ENCODE data around the gene AUTS2. TPM values are rescaled to one million over a fixed set of nuclear protein-coding genes. Genes with fewer than 3 reads are reported as not detected.

AUTS2 gene
- total and polyA plus RNA-seq, 2 experiments from 2014 or later, result 3.0 to 4.4 TPM

DNA sequence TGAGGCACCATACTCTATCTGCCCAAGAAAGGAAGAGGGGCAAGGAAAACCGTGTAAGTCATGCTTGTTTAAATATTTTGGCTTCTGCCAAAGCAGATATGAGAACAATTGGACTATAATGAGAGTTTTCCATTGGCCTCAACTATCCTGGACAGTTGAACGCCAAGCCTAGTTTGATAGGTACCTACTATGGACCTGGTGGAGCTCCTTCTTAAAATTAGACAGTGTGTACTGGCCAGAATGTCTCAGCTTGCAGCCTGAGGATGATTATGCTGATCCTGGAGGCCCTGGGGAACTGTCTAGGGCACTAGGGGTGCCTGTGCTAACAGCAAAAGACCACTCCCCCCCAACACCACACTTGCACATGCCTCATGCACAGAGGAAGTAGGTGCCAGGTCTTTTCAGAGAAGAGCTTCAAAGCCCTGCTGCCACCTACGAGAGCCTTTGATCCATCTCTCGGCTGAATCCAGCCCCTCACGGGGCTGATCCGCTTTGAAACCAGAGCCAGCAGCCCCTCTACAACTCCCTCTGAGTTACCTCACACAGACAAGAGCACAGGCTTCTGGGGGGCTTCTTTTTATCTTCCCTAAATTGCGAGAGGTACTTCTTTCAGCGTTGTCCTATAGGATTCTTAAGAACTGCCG lies 1059.8 kb downstream of the AUTS2 start:
- H2AFZ ChIP-seq, result no peak overlapping the region
- no peaks in the 10 kb centered on the region for H3K4me1 ChIP-seq (ENCODE audit: insufficient read depth)
- H3K9me2 ChIP-seq (ENCODE audit: insufficient read depth), result no peaks in the 10 kb centered on the region
- WGBS, 2 experiments (ENCODE audit: low coverage in 1 of 2, low lambda C conversion rate in 2 of 2, missing lambda C conversion rate in 2 of 2), result 80 to 81% methylated on average over 9 of the region's 9 CpGs
- TF ChIP-seq EZH2phosphoT487 (IDR thresholded peaks at IDR 0.05; ENCODE audit: insufficient read depth, low read depth), result no peak
- no peak for TF ChIP-seq EZH2 (IDR thresholded peaks at IDR 0.05; ENCODE audit: insufficient read depth, poor library complexity, severe bottlenecking)
- H3K36me3 ChIP-seq (ENCODE audit: low read depth), result no peaks in the 10 kb centered on the region
- no peaks in the 10 kb centered on the region for H3K27me3 ChIP-seq (replicated peaks; ENCODE audit: insufficient read depth)
- no peaks in the 10 kb centered on the region for H3F3A ChIP-seq (ENCODE audit: insufficient read depth)
- H4K20me1 ChIP-seq (ENCODE audit: insufficient read depth), result no peaks in the 10 kb centered on the region
- H3K79me2 ChIP-seq (ENCODE audit: insufficient read depth), result no peaks in the 10 kb centered on the region
- no peak overlapping the region for H3K9ac ChIP-seq
- no peak for DNase-seq
- in situ Hi-C loops (cut with MboI), result no loop called here
- H3K4me3 ChIP-seq, result no peak overlapping the region
- no peak overlapping the region for H3K27ac ChIP-seq
- H3K4me2 ChIP-seq (ENCODE audit: unreplicated experiment), result no peak overlapping the region
- H3K9me3 ChIP-seq (ENCODE audit: low read depth), result no peaks in the 10 kb centered on the region

DNA sequence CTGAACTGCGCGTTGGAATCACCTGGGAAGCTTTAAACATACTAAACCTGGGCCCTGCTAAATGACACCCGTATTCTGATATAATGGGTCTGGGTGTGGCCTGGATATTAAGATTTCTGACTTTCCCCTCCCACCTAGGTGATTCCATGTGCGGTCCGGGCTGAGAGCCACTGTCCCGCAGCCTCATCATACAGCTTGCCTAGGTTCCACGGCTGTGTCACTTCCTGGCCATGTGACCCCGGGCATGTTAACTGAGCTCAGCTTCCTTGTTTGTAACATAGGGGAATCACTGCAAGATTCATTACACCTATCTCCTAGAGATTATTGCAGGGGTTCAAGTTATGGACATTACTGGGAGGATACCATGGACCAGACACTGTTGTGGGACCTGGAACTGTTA lies 1061.0 kb downstream of the AUTS2 start:
- Histone ChIP-seq H3K79me2 (ENCODE audit: insufficient read depth) (no peaks in the 10 kb centered on the region), H3K4me2 (ENCODE audit: unreplicated experiment) (no peak overlapping the region), H3K9ac (no peak overlapping the region), H3K9me2 (ENCODE audit: insufficient read depth) (no peaks in the 10 kb centered on the region), H4K20me1 (ENCODE audit: insufficient read depth) (no peaks in the 10 kb centered on the region), H3K27ac (no peak overlapping the region), H3K36me3 (ENCODE audit: low read depth) (no peaks in the 10 kb centered on the region), H3K27me3 (replicated peaks; ENCODE audit: insufficient read depth) (no peaks in the 10 kb centered on the region), H2AFZ (no peak overlapping the region), H3K4me3 (no peak overlapping the region), H3F3A (ENCODE audit: insufficient read depth) (no peaks in the 10 kb centered on the region), H3K9me3 (ENCODE audit: low read depth) (no peaks in the 10 kb centered on the region), H3K4me1 (ENCODE audit: insufficient read depth) (no peaks in the 10 kb centered on the region)
- DNase-seq, result no peak
- WGBS, 2 experiments (ENCODE audit: low coverage in 1 of 2, low lambda C conversion rate in 2 of 2, missing lambda C conversion rate in 2 of 2), result 93 to 98% methylated on average over 8 of the region's 8 CpGs
- in situ Hi-C loops (cut with MboI), result no loop called here
- TF ChIP-seq EZH2phosphoT487 (IDR thresholded peaks at IDR 0.05; ENCODE audit: insufficient read depth, low read depth) (no peak), EZH2 (IDR thresholded peaks at IDR 0.05; ENCODE audit: insufficient read depth, poor library complexity, severe bottlenecking) (no peak)

DNA sequence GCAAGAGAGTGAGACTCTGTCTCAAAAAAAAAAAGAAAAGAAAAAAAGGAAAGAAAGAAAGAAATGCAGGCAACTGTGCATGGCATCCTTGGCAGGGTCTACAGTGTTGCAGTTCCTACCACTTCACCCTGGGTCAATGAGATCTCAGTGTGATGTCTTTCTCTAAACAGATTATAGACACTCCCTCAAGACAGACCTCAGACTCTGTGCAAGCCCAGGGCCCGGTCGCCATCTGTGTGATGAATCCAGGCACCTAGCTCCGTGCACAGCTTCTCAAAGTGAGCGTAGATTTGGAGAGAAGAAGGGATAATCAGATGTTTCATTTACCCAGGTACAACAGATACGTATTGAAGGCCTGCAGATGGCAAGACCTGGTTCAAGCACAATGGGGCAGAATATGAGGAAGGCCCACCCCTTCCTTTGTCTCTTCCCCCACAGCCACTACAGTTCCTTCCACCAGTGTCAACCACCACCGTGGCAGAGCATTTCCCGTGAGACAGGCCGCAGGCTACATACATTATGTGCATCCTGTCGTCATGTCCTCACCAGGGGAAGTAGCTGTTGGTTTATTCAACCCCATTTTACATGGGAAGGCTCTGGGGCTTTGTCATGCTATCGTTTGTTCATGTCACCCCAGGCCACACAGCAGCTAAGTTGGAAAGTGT lies 1062.0 kb downstream of the AUTS2 start:
- Histone ChIP-seq H3K9ac (no peak overlapping the region), H3F3A (ENCODE audit: insufficient read depth) (no peaks in the 10 kb centered on the region), H3K79me2 (ENCODE audit: insufficient read depth) (no peaks in the 10 kb centered on the region), H3K9me2 (ENCODE audit: insufficient read depth) (no peaks in the 10 kb centered on the region), H3K9me3 (ENCODE audit: low read depth) (no peaks in the 10 kb centered on the region), H3K27me3 (replicated peaks; ENCODE audit: insufficient read depth) (no peaks in the 10 kb centered on the region), H2AFZ (no peak overlapping the region), H3K4me2 (ENCODE audit: unreplicated experiment) (no peak overlapping the region), H3K36me3 (ENCODE audit: low read depth) (no peaks in the 10 kb centered on the region), H3K4me3 (no peak overlapping the region), H4K20me1 (ENCODE audit: insufficient read depth) (no peaks in the 10 kb centered on the region), H3K27ac (no peak overlapping the region), H3K4me1 (ENCODE audit: insufficient read depth) (no peaks in the 10 kb centered on the region)
- in situ Hi-C loops (cut with MboI), result no loop called here
- no peak for TF ChIP-seq EZH2 (IDR thresholded peaks at IDR 0.05; ENCODE audit: insufficient read depth, poor library complexity, severe bottlenecking)
- TF ChIP-seq EZH2phosphoT487 (IDR thresholded peaks at IDR 0.05; ENCODE audit: insufficient read depth, low read depth), result no peak
- DNase-seq, result no peak
- 89 to 90% methylated on average over 10 of the region's 10 CpGs for WGBS, 2 experiments (ENCODE audit: low coverage in 1 of 2, low lambda C conversion rate in 2 of 2, missing lambda C conversion rate in 2 of 2)

DNA sequence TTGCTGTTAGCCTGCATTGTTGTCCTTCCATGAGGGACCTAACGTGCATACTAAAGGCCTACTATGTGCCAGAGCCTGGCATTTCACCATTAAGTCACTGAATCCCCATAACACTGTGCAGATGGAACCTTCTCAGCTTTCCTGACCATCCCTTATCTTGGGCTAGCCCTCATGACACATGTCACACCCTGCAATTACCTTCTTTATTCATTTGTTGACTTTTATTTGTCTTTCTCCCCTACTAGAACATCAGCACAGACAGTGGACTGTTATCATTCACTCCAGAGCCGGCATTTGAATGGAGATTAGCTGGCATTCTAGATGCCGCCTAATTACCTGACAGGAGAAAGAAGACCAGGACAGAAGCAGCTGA lies 1062.5 kb downstream of the AUTS2 start:
- Histone ChIP-seq H3K4me3 (no peak overlapping the region), H3K36me3 (ENCODE audit: low read depth) (no peaks in the 10 kb centered on the region), H3K9me2 (ENCODE audit: insufficient read depth) (no peaks in the 10 kb centered on the region), H3K9ac (no peak overlapping the region), H3K27ac (no peak overlapping the region), H3K79me2 (ENCODE audit: insufficient read depth) (no peaks in the 10 kb centered on the region), H4K20me1 (ENCODE audit: insufficient read depth) (no peaks in the 10 kb centered on the region), H3K4me1 (ENCODE audit: insufficient read depth) (no peaks in the 10 kb centered on the region), H3K4me2 (ENCODE audit: unreplicated experiment) (no peak overlapping the region), H2AFZ (no peak overlapping the region), H3K27me3 (replicated peaks; ENCODE audit: insufficient read depth) (no peaks in the 10 kb centered on the region), H3F3A (ENCODE audit: insufficient read depth) (no peaks in the 10 kb centered on the region), H3K9me3 (ENCODE audit: low read depth) (no peaks in the 10 kb centered on the region)
- TF ChIP-seq EZH2 (IDR thresholded peaks at IDR 0.05; ENCODE audit: insufficient read depth, poor library complexity, severe bottlenecking), result no peak
- no peak for TF ChIP-seq EZH2phosphoT487 (IDR thresholded peaks at IDR 0.05; ENCODE audit: insufficient read depth, low read depth)
- 77 to 87% methylated on average over 3 of the region's 3 CpGs for WGBS, 2 experiments (ENCODE audit: low coverage in 1 of 2, low lambda C conversion rate in 2 of 2, missing lambda C conversion rate in 2 of 2)
- in situ Hi-C loops (cut with MboI), result no loop called here
- DNase-seq, result no peak

All from GM23248 (cell line).